Choroid plexus epithelial cell (primary cell): Measurements from ENCODE around the gene SCNN1G.
A peak's percentile ranks its signal among the peaks of the same experiment; 100 is the strongest.

Experiments used
- DNase-seq: peaks from one replicate; pipeline ENCODE4 v3.0.0-alpha.2; 2010; ENCODE audit warnings: low read depth
- H3K4me3 ChIP-seq: 2 replicates; pipeline ENCODE4 v1.5.1; 2011; ENCODE audit warnings: low read depth, mild to moderate bottlenecking, control low read depth, low read length, moderate library complexity
- CTCF ChIP-seq: conservative IDR thresholded peaks from 2 replicates; pipeline ENCODE4 v1.5.1; 2011; ENCODE audit warnings: low read depth, mild to moderate bottlenecking, control low read depth, inconsistent platforms, low read length, moderate library complexity

The SCNN1G gene

GRCh38 chr16:23146877-23147601 lies 35.5 kb upstream of the SCNN1G start:
- no peak for TF ChIP-seq CTCF
- DNase-seq, result no peak
- no peak overlapping the region for H3K4me3 ChIP-seq

GRCh38 chr16:23147666-23148065 lies 34.9 kb upstream of the SCNN1G start:
- H3K4me3 ChIP-seq, result no peak overlapping the region
- DNase-seq, result no peak
- TF ChIP-seq CTCF, result no peak

GRCh38 chr16:23148166-23148512 lies 34.4 kb upstream of the SCNN1G start:
- no peak for DNase-seq
- TF ChIP-seq CTCF, result no peak
- H3K4me3 ChIP-seq, result peak overlapping the region; percentile 70

GRCh38 chr16:23148513-23149266 lies 33.9 kb upstream of the SCNN1G start:
- no peak for TF ChIP-seq CTCF
- peak overlapping the region; percentile 70 for H3K4me3 ChIP-seq
- DNase-seq, result peak; percentile 56

- peak within 1 kb of the TSS; percentile 70 for H3K4me3 ChIP-seq
- DNase-seq, result peak; percentile 97
- no peak for TF ChIP-seq CTCF
Observed at GRCh38 chr16:23149267-23149992, 33.1 kb upstream of the SCNN1G start, which contains the start of gene USP31. USP31 (minus strand) TSS chr16:23149452; CDS start chr16:23149270, 182 bp downstream.

- H3K4me3 ChIP-seq, result peak overlapping the region; percentile 70
- DNase-seq, result no peak
- TF ChIP-seq CTCF, result no peak
Observed at GRCh38 chr16:23149993-23150364, 32.6 kb upstream of the SCNN1G start.
